Peyer's patch (tissue), 4 donors: ENCODE data around the gene STOX1.

Experiments used
- POLR2A ChIP-seq, 2 donors: fragments of 450-650 bp; IDR thresholded peaks; one replicate each; pipeline ENCODE4 v1.5.1; 2017; ENCODE audit warnings: antibody characterized with exemption in 2 of 2, mild to moderate bottlenecking in 2 of 2, moderate library complexity in 2 of 2
- TF ChIP-seq, protein P1 (sequence below), 6 experiments: fragments of 450-650 bp in 4 of 6; fragments of 200-600 bp in 2 of 6; sonication (generic) in 1 of 6; IDR thresholded peaks; one replicate each; pipeline ENCODE4 v1.5.1; 2017 to 2019; ENCODE audit warnings: antibody characterized with exemption in 6 of 6, mild to moderate bottlenecking in 3 of 6, moderate library complexity in 1 of 6

- TF ChIP-seq, protein P1, sequence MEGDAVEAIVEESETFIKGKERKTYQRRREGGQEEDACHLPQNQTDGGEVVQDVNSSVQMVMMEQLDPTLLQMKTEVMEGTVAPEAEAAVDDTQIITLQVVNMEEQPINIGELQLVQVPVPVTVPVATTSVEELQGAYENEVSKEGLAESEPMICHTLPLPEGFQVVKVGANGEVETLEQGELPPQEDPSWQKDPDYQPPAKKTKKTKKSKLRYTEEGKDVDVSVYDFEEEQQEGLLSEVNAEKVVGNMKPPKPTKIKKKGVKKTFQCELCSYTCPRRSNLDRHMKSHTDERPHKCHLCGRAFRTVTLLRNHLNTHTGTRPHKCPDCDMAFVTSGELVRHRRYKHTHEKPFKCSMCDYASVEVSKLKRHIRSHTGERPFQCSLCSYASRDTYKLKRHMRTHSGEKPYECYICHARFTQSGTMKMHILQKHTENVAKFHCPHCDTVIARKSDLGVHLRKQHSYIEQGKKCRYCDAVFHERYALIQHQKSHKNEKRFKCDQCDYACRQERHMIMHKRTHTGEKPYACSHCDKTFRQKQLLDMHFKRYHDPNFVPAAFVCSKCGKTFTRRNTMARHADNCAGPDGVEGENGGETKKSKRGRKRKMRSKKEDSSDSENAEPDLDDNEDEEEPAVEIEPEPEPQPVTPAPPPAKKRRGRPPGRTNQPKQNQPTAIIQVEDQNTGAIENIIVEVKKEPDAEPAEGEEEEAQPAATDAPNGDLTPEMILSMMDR (IDR thresholded peaks at IDR 0.05): no peak
- TF ChIP-seq POLR2A (IDR thresholded peaks at IDR 0.05): no peak
Observed at GRCh38 chr10:68871105-68871711, 43.9 kb downstream of the STOX1 start.
